ENCODE measurements around the gene NOTUM.

NOTUM gene

DNA sequence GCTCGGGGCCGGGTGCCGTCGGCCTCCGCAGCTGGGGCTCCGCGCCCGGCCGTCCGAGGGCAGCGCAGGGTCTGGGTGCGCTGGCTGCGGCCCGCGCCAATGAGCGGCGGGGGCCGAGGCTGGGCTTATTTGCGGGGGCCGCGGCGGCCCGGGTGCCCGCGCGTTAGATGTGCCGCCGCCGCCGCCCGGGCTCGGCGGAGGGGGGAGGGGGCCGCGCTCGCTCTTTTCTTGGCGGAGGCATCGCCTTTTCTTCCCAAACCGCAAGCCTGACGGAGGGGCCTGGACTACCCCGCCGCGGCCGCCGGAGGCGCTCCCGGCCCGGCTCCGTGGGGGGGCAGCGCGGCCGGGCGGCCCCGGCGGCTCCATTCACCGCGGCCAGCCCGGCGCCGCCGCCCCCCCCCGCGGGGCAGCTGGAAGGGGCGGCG is at the start of gene NOTUM:
Gene NOTUM, minus strand, starts transcription at position 101 of the 425 bp plus-strand sequence. CDS start 278 bp downstream, outside the sequence.
- no peak for DNase-seq

DNA sequence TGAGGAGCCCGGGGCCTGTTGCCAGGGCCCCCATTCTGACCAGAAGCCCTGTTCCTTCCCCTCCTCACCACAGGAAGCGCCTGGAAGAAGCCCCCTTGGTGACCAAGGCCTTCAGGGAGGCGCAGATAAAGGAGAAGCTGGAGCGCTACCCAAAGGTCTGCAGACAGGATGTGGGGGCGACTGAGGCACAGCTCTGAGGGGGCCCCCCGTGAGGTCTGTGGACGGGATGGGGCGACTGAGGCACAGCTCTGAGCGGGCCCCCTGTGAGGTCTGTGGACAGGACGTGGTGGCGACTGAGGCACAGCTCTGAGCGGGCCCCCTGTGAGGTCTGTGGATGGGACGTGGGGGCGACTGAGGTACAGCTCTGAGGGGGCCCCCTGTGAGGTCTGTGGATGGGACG is 48.4 kb upstream of the NOTUM start:
- DNase-seq, result no peak

DNA sequence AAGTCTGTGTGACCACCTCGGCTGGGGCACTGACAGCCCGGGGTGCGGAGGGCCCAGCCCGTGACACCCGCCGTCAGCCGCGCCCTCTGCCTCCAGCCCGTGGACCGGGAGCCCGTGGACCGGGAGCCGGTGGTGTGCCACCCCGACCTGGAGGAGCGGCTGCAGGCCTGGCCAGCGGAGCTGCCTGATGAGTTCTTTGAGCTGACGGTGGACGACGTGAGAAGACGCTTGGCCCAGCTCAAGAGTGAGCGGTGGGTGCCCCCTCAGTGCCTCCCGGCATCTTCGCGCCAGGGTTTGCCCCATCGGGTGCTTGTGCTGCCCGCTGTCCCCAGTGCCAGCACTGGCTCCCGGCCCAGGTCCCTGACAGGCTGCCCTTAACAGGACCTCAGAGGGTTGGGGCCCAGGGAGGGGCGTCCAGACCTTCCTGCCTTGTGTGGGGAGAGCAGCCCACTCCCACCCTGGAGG is 48.0 kb upstream of the NOTUM start:
- DNase-seq, result no peak

DNA sequence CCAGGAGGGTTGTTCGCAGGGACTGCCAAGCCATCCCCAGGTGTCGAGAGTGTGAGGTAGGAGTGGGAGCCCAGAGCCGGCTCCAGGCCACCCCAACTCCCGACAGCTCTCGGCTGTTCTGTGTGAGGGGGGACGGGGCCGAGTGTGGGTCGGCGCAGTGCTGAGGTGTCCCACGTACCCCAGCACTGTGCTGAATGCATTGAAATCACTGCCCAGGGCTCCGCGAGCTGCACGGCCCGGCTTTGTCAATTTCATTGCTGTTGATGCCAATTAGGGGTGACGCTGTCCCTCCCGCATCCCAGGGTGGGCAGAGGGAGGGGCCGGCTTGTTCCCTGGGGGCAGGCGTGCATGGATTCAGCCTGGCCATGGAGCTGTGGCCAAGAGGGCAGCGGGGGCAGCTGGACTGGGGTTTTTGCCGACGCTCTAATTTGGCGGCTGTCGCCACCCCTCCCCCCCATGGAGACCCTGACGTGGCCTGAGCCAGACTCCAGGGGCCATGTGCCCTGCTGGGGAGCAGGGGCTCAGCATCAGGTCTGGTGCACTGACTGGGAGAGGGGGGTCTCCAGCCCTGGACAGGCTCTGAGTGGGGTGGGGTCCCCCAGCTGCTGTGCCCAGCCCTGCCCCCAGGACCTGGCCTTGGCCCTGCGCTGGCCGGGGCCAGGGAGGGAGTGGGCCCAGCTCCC is 47.4 kb upstream of the NOTUM start:
- DNase-seq, result no peak

DNA sequence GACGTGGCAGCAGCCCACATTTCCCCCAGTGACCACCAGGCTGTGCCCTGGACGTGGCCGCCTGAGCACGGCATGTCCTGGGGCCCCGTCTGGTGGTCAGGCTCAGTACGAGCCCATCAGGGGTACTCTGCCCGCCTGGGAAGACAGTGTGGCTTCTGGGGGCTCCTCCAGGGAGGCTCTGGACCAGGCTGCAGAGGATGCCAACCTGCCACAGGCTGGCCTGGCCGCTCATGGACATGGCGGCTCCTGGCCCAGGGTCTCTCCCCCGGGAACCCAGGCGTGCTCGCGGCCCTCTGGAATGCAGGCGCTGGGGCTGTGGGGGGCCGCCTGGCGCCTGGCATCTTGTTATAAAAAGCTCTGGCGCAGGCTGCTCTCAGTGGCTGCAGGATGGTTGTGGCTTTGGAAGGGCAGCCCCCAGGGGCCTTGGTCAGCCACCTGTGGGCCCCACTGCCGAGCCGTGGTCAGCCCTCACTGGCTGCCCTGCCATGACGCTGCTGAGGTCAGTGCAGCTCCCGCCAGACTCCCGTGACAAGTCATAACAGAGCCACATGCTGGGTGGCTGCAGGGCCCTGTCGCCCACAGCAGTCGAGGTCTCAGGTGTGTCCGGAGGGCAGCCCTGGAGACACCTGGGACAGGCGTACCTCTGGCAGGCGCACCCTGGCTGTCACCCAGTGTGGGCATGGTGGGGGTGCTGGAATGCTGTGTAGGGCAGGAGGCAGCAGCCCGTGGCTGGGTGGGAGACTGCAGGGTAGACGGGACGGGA is 46.7 kb upstream of the NOTUM start:
- DNase-seq, result no peak

DNA sequence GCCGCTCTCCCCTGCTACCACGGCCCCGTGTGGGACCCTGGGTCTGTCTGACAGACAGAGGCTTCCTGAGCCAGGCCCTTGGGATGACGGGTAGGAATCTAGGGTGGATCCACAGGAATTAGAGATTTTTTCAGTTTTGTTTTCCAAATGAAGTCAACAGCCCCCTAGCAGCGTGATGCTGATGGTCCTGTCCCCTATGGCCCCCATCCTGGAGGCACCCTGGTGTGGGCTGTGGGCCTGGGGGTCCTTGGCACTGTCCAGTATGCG is 46.2 kb upstream of the NOTUM start:
- DNase-seq, result no peak

DNA sequence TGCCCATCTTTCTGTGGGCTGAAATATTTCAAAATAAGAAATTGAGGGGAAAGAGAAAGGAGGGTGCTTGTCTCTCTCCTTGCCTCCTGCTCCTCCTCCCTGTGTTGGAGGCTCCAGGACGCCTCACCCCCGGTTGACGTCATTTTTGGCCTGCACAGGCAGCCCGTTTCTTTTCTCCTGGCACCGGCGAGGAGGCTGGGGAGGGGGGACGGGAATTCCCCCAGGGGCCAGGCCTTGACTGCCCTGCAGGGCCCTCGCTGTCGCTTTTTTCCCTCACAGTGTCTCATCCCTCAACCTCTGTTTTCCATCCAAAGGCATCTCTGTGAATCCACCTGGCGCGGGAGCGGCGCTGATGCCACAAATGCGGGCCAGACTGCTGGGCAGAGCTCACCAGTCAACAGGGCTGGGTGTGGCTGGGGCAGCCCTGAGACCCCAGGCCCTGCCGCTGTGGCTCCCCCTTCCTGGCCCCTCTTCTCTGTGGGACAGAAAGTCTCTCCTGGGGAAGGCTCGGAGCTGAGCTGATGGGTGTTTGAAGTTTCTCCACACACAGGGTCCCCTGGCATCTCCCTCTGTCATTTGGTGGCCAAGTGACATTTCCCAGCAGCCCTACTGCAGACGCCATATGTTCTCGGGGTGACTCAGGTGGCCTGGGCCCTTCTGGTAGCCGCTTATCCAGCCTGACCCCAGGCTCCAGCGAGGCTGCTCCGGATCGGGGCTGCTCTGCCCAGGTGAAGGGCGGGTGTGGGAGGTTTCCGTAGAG is 45.7 kb upstream of the NOTUM start:
- peak in 1 of 2 experiments; percentile 71 for DNase-seq

DNA sequence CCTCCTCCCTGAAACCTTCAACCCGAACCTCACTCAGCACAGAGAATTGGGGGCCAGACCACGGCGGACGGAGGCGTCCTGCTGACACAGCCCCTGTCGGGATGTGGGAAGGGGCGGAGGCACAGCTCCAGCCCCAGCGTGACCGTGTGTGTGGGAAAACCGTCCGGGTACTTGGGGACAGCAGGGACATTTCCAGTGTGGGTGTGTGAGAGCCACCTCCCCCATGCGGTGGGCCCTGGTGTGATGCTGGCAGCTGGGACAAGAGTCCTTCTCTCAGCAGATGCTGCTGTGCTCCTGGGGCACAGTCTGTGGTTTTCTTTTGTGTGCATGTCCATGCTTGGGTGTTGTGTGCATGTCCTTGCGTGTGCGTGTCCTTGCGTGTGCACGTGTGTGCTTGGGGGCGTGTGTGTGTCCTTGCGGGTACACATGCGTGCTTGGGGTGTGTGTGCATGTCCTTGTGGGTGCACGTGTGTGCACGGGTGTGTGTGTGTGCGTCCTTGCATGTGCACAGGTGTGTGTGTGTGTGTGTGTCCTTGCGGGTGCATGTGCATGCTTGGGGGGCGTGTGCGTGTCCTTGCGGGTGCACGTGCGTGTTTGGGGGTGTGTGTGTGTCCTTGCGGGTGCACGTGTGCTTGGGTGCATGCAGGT is 44.8 kb upstream of the NOTUM start:
- no peak for DNase-seq

DNA sequence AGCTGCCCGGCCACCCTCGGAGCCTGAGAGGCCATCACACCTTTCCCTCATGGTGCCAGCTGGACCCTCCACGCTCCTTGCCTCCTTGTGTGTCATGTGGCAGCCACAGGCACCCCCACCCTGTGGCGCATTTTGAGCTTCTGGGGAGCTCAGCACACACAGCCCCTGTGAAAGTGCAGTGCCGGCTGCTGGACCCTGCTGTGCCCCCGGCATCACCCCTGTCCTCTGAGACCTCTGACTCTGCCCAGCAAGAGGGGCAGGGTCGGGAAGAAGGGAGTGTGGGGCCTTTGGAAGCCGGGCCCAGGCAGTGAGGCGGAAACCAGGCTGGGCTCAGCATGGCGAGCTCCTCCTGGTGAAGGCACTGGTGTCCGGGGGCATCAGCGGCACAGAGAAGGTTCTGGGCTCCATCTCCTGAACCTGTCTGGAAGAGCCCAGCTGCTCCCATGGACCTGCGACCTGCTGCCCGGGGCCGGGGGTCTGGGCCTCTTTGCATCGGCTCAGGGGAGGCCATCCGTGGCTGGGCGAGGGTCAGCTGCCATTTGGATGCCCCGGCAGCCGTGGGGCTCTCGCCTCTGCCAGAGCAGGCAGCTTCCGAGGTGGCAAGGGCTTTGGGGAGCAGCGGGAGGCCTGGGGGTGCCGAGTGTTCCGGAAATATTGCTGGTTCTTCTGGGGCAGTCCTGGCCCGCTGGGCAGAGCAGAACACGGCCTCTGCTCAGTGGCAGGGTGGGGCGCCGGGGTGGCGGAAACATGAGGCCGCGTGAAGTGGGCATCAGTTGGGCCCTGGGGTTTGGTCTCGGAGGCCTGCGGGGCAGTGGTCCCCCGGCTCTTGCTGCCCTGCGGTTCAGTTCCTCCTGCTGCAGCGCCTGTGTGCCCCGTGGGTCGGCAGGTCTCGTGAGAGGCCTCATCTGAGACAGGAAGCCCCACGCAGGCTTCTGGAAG is 43.8 kb upstream of the NOTUM start:
- DNase-seq, result no peak

DNA sequence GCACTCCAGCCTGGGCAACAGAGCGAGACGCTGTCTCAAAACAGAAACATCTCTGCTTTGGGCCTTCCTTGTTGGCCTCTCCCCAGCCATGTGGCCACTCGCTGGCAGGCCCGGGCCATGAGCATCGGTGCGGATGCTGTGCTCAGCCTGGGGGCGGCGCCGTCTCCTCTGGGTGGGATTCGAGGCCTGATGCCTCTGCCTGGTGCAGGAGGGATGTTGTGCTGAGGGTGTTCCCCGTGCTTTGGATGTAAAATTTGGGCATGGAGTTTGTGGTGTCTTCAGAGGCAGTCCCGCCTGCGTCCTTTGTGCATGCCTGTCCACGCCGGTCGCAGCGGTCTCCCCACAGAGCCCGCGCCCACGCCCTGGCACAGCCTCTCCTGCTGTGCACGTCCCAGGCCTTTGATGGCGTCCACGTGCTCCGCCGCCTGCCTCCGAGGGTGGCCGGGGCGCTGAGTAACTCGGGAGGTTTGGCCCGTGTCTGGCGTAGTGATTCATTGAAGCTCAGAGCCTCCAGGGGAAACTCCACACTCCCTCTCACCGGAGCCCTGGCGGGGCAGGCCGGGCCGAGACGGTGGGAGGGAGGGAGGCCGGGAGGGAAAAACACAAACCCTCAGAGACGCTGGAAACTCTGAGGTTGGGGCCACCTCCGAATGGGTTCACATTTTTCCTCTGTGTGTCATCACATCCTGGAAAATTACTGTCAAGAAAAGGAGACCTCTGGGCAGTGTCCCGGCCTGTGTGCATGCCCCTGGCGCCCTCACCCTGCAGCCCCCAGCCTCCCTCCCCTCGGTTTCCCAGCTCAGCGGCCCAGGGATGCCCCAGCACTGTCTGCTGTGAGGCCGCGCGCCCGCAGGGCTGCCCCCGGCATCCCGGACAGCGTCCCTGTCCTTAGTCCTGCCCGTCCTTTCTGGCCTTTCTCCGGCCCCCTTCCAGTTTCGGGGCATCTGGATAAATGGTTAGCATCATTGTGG is 42.7 kb upstream of the NOTUM start:
- no peak for DNase-seq

DNA sequence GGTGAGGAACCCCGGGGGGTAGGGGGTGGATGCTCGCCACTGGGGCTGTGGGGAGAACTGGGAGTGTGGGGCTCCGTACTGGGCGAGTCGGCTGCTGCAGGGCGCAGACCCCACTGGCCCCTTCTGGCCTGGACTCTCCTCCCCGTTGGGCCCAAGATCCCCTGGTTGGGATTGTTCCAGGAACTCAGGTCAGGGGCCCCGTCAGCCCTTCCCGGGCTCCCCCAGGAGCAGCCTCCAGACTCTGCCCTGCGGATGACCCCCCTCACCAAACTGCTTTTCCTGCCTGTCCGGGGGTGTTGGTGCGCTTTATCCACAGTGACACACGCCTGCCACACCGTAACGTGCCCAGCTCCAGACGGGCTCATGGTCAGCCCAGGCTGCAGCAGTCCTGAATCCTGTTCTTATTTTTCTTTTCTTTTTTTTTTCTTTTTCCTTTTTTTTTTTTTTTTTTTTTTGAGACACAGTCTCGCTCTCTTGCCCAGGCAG is 40.6 kb upstream of the NOTUM start:
- DNase-seq, result no peak

DNA sequence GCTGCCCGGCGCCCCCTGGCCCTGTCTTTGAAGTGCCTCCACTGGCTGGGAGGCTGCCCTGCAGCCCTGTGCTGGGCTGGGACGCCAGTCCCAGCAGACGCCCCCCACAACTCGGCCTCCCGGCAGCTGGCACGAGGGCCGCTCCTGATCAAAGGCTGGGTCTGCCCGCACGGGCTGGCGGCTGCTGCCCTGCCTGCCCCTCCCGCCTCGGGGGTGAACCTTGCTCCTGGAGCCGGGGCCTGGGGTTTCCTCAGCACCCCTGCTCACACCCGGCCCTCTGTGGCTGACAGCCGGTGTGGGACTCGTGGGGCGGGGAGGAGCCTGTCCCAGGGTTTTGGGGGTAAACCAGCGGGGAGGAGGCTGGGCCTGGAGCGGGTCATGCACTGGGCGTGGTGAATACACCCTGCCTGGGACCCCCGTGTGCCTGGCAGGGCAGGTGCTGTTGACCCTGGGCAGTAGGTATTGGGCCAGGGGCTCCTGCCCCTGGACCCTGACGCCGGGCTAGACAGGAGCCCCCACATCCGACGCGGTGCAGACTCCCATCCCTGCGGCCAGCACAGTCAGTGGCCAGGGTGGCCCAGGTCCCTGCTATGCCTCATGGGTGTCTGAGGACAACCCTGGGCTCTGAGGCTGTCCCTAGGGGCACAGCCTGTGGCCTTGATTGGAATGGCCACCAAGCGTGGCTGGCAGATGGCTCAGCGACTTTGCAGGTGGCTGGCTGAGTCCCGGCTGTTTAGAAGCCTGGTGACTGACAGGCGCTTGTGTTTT is 40.0 kb upstream of the NOTUM start:
- no peak for DNase-seq

DNA sequence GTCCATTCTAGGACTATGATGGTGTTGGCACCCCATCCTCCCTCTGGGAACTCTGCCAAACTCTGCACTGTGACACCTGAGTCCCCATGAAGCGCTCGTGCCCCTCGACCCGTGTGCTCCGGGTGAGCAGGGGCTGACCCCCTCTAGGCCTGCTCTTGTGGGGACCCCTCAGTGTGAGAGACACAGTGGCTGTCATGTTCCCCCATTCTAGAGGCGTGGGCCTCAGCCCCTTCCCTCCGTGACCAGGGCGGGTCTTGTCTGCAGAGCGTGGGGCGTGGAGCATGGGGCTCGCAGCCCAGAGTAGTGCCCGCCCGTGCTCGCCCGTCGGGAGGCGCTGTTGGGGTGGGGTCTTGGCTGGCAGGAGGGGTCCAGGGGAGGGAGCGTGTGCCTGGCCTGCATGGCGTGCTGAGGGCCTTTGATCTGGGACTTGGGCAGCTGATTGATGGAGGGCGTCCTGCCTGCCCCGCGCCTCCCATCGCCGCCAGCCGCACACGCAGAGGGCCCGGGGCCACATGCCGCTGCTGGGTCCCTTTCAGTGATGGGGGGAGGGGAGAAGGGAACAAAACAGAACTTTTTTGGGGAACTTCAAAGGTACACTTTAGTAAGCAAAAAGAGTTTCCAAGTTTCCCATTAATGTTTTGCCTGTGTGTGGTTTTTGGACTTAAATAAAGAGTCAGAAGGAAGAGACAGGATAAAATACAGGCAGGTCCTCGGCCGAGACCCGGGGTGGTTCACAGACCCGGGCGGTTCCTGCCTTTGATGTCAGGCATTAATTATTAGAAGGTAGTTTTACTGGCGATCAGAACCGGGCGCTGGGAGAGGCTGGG is 39.2 kb upstream of the NOTUM start:
- no peak for DNase-seq

DNA sequence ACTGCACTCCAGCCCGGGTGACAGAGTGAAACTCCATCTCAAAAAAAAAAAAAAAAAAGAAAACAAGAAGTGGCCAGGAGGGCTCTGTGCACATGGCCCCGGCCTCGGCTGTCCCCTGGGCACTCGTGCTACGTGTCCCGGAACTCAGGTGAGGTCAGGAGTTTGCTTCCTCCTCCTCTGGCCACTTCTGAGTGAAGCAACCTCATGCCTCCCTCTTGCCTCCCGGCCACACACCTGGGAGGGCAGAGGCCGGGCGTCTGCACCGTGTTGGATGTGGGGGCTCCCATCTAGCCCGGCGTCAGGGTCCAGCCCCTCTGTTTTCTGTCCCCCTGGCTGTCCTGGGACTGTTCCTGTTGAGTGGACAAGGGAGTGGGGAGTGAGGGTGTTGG is 38.6 kb upstream of the NOTUM start:
- DNase-seq, result no peak

DNA sequence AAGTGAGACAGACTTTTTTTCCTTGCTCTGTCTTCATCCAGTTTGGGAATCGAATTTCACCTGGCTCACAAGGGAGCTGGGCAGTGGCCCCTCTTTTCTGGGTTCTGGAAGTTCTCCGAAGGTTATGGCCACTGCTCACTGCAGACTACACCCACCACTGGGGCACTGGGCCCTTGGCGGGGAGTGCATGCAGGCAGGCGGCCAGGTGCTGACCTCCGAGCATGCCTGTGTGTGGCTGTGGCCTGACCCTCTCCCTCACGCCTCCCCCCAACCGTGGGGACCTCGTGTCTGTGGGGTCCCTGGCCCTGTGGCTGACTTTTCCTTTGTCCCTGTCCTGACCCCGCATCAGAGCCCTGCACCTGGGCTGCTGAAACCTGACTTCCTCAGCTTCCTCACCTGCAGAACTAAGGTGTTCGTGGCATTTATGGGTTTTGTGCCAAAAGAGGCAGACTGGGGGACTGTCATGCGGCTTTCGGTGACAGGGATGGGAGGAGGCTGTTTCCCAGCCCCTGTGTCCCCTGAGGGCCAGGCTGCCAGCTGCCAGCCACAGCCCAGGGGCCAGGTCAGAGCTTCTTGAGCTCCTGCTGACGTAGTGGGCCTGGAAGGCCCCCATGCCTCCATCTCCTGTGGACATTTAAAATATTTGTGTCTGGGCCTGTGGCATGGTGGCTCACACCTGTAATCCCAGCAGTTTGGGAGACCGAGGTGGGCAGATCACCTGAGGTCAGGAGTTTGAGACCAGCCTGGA is 37.9 kb upstream of the NOTUM start:
- no peak for DNase-seq

DNA sequence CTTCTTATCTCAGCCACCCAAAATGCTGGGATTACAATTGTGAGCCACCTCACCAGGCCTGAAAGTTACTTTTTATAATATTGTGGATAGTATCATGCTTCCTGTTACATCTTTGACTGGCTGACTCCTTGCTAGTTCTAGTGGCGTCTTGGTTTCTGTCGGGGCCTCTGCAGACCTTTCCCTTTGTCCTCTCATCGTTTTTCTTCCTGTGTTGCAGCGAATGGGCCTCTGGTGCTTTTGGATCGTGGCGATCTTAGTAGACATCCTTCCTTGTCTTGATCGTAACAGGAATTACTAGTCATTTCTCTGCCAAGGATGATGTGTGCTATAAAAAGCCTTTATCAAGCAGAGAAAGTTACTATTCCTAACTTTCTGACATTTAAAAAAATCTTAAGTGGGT is 37.2 kb upstream of the NOTUM start:
- no peak for DNase-seq

DNA sequence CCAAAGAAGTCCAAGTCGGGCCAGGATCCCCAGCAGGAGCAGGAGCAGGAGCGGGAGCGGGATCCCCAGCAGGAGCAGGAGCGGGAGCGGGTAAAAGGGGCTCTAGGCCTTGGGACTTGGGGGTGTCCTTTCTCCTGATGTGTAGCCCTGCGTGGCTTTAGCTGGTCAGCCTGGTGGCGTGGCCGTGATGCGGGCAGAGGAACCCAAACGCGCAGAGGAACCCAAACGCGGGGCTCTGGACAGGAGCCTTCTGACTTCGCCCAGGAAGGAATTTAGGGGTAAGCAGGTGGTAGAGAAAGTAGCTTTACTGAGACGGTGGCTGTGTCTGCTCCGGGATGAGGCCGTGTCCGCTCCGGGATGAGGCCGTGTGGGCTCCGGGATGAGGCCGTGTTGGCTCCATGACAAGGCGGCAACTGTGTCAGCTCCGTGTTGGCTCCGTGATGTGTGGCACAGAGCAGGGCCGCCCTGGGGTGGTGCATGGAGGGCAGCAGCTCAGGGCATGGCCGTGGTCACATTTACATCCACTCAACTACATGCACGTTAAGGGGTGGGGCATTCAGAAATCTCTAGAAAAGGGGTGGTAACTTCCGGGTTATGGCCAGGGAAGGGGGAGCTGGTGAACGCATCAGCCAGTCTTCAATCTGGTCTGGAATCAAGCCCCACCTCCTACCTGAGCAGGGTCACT is 35.9 kb upstream of the NOTUM start:
- no peak for DNase-seq
